Gastrocnemius medialis (tissue), 4 donors: ENCODE results near the gene KIF16B.

Source experiments
- POLR2A ChIP-seq, 2 donors: fragments of 450-650 bp; IDR thresholded peaks; one replicate each; pipeline ENCODE4 v1.6.1; 2017; ENCODE audit warnings: antibody characterized with exemption in 2 of 2, mild to moderate bottlenecking in 2 of 2, moderate library complexity in 2 of 2
- TF ChIP-seq, protein P1 (sequence below), 5 experiments: fragments of 450-650 bp in 3 of 5; fragments of 200-600 bp in 2 of 5; sonication (generic) in 2 of 5; IDR thresholded peaks in 4 of 5; conservative IDR thresholded peaks in 1 of 5; 1 replicate in 4 of 5; 2 replicates in 1 of 5; pipeline ENCODE4 v1.5.1; 2016 to 2019; ENCODE audit warnings: antibody characterized with exemption in 5 of 5, mild to moderate bottlenecking in 3 of 5, moderate library complexity in 3 of 5

DNA sequence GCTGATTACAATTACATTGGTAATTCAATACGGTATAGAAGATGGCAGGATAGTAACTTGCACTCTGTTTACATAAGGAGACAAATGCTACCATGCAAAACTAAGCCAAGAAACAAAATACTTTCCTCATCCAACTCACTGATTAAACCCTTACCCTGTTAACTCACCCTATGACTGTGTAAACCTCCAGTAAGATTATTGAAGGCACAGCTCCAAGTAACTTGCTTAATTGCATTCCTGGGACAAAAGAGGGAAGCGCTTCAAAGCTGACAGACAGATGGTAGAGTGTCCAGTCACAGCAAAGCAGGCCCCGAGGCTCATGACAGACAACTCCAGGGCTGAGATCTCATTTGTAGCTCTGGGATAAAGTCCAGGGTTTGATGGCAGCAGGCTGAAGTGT lies 6.9 kb upstream of the KIF16B start:
- TF ChIP-seq, protein P1, sequence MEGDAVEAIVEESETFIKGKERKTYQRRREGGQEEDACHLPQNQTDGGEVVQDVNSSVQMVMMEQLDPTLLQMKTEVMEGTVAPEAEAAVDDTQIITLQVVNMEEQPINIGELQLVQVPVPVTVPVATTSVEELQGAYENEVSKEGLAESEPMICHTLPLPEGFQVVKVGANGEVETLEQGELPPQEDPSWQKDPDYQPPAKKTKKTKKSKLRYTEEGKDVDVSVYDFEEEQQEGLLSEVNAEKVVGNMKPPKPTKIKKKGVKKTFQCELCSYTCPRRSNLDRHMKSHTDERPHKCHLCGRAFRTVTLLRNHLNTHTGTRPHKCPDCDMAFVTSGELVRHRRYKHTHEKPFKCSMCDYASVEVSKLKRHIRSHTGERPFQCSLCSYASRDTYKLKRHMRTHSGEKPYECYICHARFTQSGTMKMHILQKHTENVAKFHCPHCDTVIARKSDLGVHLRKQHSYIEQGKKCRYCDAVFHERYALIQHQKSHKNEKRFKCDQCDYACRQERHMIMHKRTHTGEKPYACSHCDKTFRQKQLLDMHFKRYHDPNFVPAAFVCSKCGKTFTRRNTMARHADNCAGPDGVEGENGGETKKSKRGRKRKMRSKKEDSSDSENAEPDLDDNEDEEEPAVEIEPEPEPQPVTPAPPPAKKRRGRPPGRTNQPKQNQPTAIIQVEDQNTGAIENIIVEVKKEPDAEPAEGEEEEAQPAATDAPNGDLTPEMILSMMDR (IDR thresholded peaks at IDR 0.05 in 4 of 5, conservative IDR thresholded peaks at IDR 0.05 in 1 of 5): no peak
- no peak for TF ChIP-seq POLR2A (IDR thresholded peaks at IDR 0.05)
